Psoas muscle (tissue), 8 donors: ENCODE measurements around the gene CNPY1. TPM values are rescaled to one million over a fixed set of nuclear protein-coding genes. Genes with fewer than 3 reads are reported as not detected.

Experiments
- ATAC-seq, 4 donors: fragments of 200-7000 bp; cut with Tn5 transposase; one replicate each; pipeline ENCODE4 v1.9.1; 2020; ENCODE audit warnings: moderate library complexity in 3 of 4, mild to moderate bottlenecking in 2 of 4
- DNase-seq, 2 donors: peaks; one replicate each; pipeline ENCODE4 v3.0.0-alpha.2; 2020
- H3K27ac ChIP-seq: fragments of 200-600 bp; one replicate; pipeline ENCODE4 v1.8.0; 2022
- H3K27me3 ChIP-seq, 3 donors: fragments of 200-600 bp in 1 of 3; one replicate each; pipeline versions ENCODE4 v1.6.1 to v1.8.0; 2013 to 2022; ENCODE audit warnings: low read length in 2 of 3, mild to moderate bottlenecking in 2 of 3, moderate library complexity in 1 of 3; ENCODE audit not compliant: insufficient read depth in 3 of 3
- H3K36me3 ChIP-seq, 2 donors: fragments of 200-600 bp in 1 of 2; one replicate each; pipeline versions ENCODE4 v1.6.1 to v1.8.0; 2013 to 2022; ENCODE audit warnings: low read depth in 1 of 2, mild to moderate bottlenecking in 1 of 2, moderate library complexity in 1 of 2; ENCODE audit not compliant: insufficient read depth in 1 of 2
- H3K4me1 ChIP-seq: fragments of 200-600 bp; one replicate; pipeline ENCODE4 v1.8.0; 2022
- H3K4me3 ChIP-seq: fragments of 200-600 bp; one replicate; pipeline ENCODE4 v1.8.0; 2022; ENCODE audit warnings: mild to moderate bottlenecking
- H3K9me3 ChIP-seq: fragments of 200-600 bp; one replicate; pipeline ENCODE4 v1.8.0; 2022
- WGBS, 3 donors: extraction: QIAGEN DNeasy Blood & Tissue Kit; methylation state at CpG; one replicate each; pipeline versions ENCODE4 v1.1.6 to v1.1.7; 2013; 5-methylcytosine and 5-hydroxymethylcytosine counted together
- intact Hi-C, 2 donors: fragments of 100-400 bp; cut with DNase I; formaldehyde crosslinking; loops; one replicate each; pipeline versions ENCODE4 v1.11.0 to v1.14.2; 2022
- polyA plus RNA-seq, 3 donors: library from polyadenylated mRNA; stranded (reverse); fragments of 200-250 nt; gene quantifications; one replicate each; pipeline ENCODE4 v1.2.3, GENCODE V29; 2013
- total RNA-seq, 4 donors: library from RNA; stranded (reverse); fragmentation: NEBNext Ultra II Directional in 2 of 4; extraction: Animal tissue kit (Norgen Biotek cat#: 25700) in 2 of 4; gene quantifications; one replicate each; pipeline versions ENCODE4 v1.2.1 to v1.2.4, GENCODE V29; 2021 to 2023
- TF ChIP-seq, protein P1 (sequence below): fragments of 200-600 bp; IDR thresholded peaks from one replicate; pipeline ENCODE4 v1.8.0; 2022; ENCODE audit warnings: antibody characterized with exemption
- donor health status: healthy with polysubstance abuse.
- donor health status: DM: no; HTN: no; CAD: no; lungs with moderate emphysema.
- donor health status: Bipolar disorder and iron deficiency.
- donor health status: healthy.
- donor health status: DM: yes; HTN: yes; CAD: no.
- donor health status: DM: no; HTN: no; CAD: no.
- donor health status: DM: no; HTN: no; CAD: no.
- donor health status: DM: yes; HTN: yes; CAD: no.

CNPY1 gene
- total and polyA plus RNA-seq, 7 donors: not detected

GRCh38 chr7:155494551-155494950 is 51.8 kb downstream of the CNPY1 start:
- Histone ChIP-seq H3K27me3 (peaks cover 0 to 42% (median 13%) of the 10 kb centered on the region in 3 donors), H3K9me3 (no peaks in the 10 kb centered on the region), H3K27ac (no peak overlapping the region), H3K36me3 (no peaks in the 10 kb centered on the region), H3K4me1 (no peaks in the 10 kb centered on the region), H3K4me3 (no peak overlapping the region)
- intact Hi-C loops: no loop called here
- WGBS, 3 donors: 89 to 93% (median 90%) methylated on average over 16 of the region's 16 CpGs
- TF ChIP-seq, protein P1, sequence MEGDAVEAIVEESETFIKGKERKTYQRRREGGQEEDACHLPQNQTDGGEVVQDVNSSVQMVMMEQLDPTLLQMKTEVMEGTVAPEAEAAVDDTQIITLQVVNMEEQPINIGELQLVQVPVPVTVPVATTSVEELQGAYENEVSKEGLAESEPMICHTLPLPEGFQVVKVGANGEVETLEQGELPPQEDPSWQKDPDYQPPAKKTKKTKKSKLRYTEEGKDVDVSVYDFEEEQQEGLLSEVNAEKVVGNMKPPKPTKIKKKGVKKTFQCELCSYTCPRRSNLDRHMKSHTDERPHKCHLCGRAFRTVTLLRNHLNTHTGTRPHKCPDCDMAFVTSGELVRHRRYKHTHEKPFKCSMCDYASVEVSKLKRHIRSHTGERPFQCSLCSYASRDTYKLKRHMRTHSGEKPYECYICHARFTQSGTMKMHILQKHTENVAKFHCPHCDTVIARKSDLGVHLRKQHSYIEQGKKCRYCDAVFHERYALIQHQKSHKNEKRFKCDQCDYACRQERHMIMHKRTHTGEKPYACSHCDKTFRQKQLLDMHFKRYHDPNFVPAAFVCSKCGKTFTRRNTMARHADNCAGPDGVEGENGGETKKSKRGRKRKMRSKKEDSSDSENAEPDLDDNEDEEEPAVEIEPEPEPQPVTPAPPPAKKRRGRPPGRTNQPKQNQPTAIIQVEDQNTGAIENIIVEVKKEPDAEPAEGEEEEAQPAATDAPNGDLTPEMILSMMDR: no peak
- no peak for DNase-seq
- no peak for ATAC-seq

DNA sequence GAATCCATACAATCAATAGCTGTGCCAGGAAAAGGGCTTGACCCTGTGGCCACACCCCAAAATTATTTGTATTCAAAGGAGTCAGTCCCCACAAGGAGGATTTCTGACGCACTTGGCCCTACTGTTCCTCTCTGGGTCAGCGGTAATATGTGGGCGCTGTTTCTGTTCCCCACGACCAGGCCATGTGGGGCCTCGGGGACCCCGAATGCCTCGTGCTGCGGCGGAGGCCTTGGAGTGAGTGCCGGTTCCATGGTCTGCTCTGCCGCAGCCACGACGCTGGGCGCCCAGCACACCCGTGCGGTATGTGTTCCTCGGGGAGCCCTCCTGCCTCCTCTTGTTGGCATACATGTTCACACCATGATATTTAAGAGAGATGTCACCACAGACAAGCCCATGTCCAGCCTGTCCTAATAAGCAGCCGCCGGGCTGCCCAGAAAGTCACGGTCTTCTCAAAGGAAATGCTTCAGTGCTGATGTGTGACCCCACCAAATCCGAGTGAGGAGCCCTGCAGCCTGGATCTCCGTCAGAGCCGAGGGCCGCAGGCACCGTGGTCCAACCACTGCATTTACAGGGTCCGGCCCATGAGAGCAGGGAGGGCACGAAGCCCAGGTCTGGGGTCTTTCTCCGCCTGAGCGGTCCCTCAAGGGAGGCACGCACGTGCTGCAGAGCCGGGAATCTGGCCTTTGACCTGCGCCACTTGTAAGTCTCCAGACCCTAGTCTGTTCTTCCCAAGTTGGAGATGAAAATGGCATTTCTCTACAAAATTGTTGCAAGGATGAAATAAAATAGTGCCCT is 52.4 kb downstream of the CNPY1 start:
- DNase-seq (no peak), ATAC-seq (no peak)
- Histone ChIP-seq H3K27ac (no peak overlapping the region), H3K4me1 (no peaks in the 10 kb centered on the region), H3K36me3 (no peaks in the 10 kb centered on the region), H3K9me3 (no peaks in the 10 kb centered on the region), H3K27me3 (peaks cover 0 to 39% (median 13%) of the 10 kb centered on the region in 3 donors), H3K4me3 (no peak overlapping the region)
- TF ChIP-seq, protein P1: no peak
- 82 to 86% (median 83%) methylated on average over 33 of the region's 33 CpGs for WGBS, 3 donors
- intact Hi-C loops: no loop called here

DNA sequence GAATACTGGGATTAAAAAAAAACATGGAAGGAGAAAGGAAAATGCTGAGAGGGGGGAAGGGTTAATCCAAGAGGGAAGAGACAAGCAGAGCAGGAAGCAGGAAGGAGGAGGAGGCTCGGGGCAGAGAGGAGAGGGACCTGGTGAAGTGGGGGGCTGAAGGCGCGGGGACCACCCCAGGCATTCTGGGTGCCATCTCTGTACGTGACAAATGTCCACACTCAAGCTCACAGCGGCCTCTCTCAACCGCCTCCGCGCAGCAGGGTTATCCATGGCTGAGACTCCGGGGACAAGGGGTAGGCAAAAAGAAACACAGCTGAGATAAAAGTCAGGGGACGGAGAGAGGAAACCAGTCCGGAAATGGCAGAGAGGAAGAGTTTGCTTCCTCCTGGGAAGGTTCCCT is 54.5 kb downstream of the CNPY1 start:
- intact Hi-C loops: no loop called here
- H3K27me3 ChIP-seq: peaks cover 0 to 48% (median 13%) of the 10 kb centered on the region in 3 donors
- 52 to 68% (median 66%) methylated on average over 11 of the region's 11 CpGs for whole genome bisulfite sequencing, 3 donors
- TF ChIP-seq, protein P1: no peak
- H3K27ac ChIP-seq: no peak overlapping the region
- DNase-seq (no peak), ATAC-seq (no peak)
- H3K36me3 ChIP-seq: no peaks in the 10 kb centered on the region
- H3K4me1 ChIP-seq: no peaks in the 10 kb centered on the region
- H3K4me3 ChIP-seq: no peak overlapping the region
- H3K9me3 ChIP-seq: no peaks in the 10 kb centered on the region

DNA sequence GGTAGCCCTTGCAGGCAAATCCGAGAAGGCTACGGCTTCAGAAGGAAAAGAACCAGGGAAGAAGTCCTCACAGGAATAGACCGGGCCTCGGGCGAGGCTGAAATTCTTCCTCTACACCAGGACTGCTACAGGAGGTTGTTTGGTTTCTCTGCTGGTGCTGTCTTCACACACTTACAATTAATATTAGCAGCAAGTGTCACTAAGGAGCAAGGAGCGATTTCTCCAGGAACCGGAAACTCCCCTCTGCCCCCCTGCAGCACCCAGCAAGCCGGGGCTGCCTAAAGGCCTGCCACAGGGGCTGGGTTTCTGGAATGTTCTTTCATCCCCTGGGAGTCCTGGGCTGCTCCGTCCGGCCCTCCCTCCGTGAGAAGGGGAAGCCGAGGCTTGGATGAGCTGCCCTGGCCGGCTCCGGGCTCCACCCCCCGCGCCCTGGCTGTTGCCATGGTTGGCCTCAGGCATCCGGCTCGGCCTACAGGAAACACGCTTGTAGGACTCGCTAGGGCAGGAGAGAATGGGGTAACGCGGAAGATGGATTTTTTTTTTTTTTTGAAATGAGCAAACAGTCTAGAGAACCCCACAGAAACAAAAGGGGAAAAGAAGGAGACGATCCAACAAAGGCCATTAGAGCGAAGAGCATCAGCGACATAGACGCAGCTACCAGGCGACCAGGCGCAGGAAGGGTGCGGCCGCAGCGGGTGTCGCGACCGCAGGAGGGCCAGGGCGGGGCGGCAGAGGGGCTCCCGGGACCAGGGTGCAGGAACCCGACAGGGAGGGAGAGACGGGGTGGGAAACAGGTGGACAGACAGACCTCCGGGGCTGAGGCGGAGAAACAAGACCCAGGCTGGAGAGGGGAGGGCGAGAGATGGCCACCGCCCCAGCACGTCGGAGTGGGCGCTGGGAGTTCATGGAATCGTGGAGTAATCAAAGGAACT is 55.4 kb downstream of the CNPY1 start:
- no peaks in the 10 kb centered on the region for H3K4me1 ChIP-seq
- H3K36me3 ChIP-seq: no peaks in the 10 kb centered on the region
- peak overlapping the region; percentile 52 for H3K4me3 ChIP-seq
- DNase-seq (peak; percentile 64 to 80), ATAC-seq (peak in 3 of 4 donors; percentile 38 to 76 (median 59))
- H3K27ac ChIP-seq: no peak overlapping the region
- TF ChIP-seq, protein P1: no peak
- H3K27me3 ChIP-seq: peaks cover 0 to 56% (median 13%) of the 10 kb centered on the region in 3 donors
- no peaks in the 10 kb centered on the region for H3K9me3 ChIP-seq
- intact Hi-C loops: no loop called here
- 31 to 37% (median 32%) methylated on average over 46 to 47 of the region's 47 CpGs for WGBS, 3 donors
